ENCODE data around the gene TMEFF1.

GRCh38 chr9:100449420-100449819, 23.5 kb upstream of the TMEFF1 start:
- no peak for TF ChIP-seq EZH2phosphoT487 (IDR thresholded peaks at IDR 0.05; ENCODE audit: insufficient read depth, low read depth)
- TF ChIP-seq EZH2 (IDR thresholded peaks at IDR 0.05; ENCODE audit: insufficient read depth, poor library complexity, severe bottlenecking): no peak

Data from GM23248 (cell line).